Aorta (tissue), 4 donors: ENCODE data around the gene CHST14. TPM values are rescaled to one million over a fixed set of nuclear protein-coding genes. Genes with fewer than 3 reads are reported as not detected.

Source experiments
- polyA plus RNA-seq, 2 donors: library from polyadenylated mRNA; stranded (reverse); fragments of 200-250 nt; gene quantifications; one replicate each; pipeline ENCODE4 v1.2.3, GENCODE V29; 2013
- total RNA-seq, 2 donors: library from RNA; stranded (reverse); fragmentation: NEBNext Ultra II Directional; extraction: Animal tissue kit (Norgen Biotek cat#: 25700); gene quantifications; one replicate each; pipeline ENCODE4 v1.2.1, GENCODE V29; 2021
- donor health status: healthy with polysubstance abuse.
- donor health status: Bipolar disorder and iron deficiency.
- donor health status: DM: no; HTN: no; CAD: no.
- donor health status: DM: yes; HTN: yes; CAD: no.

The CHST14 gene
- total and polyA plus RNA-seq, 4 donors, result 2.8 to 21.4 (median 14.8) TPM

Other genes with a start within 250 kb of the CHST14 start
- gene PAK6, start 231.9 kb upstream of the CHST14 start, total RNA-seq, result under 1 TPM; 0.81 to 0.91 TPM
- not detected for gene PAK6, start 231.9 kb upstream of the CHST14 start, polyA plus RNA-seq
- not detected for gene ANKRD63, start 187.9 kb upstream of the CHST14 start, total RNA-seq
- not detected for gene ANKRD63, start 187.9 kb upstream of the CHST14 start, polyA plus RNA-seq
- gene PLCB2, start 163.0 kb upstream of the CHST14 start, total RNA-seq, result 10 to 100 TPM; 23.6 to 55.8 TPM
- 1 to 10 TPM; 5.8 to 7.2 TPM for gene PLCB2, start 163.0 kb upstream of the CHST14 start, polyA plus RNA-seq
- 10 to 100 TPM; 59.4 to 70.0 TPM for gene INAFM2, start 147.3 kb upstream of the CHST14 start, total RNA-seq
- 10 to 100 TPM; 26.0 to 53.6 TPM for gene INAFM2, start 147.3 kb upstream of the CHST14 start, polyA plus RNA-seq
- 10 to 100 TPM; 59.6 to 66.6 TPM for gene CCDC9B, start 130.0 kb upstream of the CHST14 start, total RNA-seq
- 10 to 100 TPM; 16.2 to 44.2 TPM for gene CCDC9B, start 130.0 kb upstream of the CHST14 start, polyA plus RNA-seq
- not detected for gene PHGR1, start 120.0 kb upstream of the CHST14 start, total RNA-seq
- gene PHGR1, start 120.0 kb upstream of the CHST14 start, polyA plus RNA-seq, result 1,000 to 10,000 TPM in 1 of 2 donors, 10 to 100 TPM in 1; 45.9 to 1,323 TPM
- under 1 TPM; 0.49 to 0.60 TPM for gene DISP2, start 112.8 kb upstream of the CHST14 start, total RNA-seq
- under 1 TPM; 0.08 to 0.13 TPM for gene DISP2, start 112.8 kb upstream of the CHST14 start, polyA plus RNA-seq
- gene KNSTRN, start 88.3 kb upstream of the CHST14 start, total RNA-seq, result 1 to 10 TPM; 3.1 to 6.6 TPM
- 1 to 10 TPM; 4.1 to 7.6 TPM for gene KNSTRN, start 88.3 kb upstream of the CHST14 start, polyA plus RNA-seq
- 10 to 100 TPM; 41.7 to 63.0 TPM for gene IVD, start 65.2 kb upstream of the CHST14 start, total RNA-seq
- gene IVD, start 65.2 kb upstream of the CHST14 start, polyA plus RNA-seq, result 10 to 100 TPM; 16.4 to 48.4 TPM
- gene BAHD1, start 30.0 kb upstream of the CHST14 start, total RNA-seq, result 10 to 100 TPM; 17.5 to 21.2 TPM
- gene BAHD1, start 30.0 kb upstream of the CHST14 start, polyA plus RNA-seq, result 1 to 10 TPM; 4.8 to 9.4 TPM
- 10 to 100 TPM; 32.0 to 34.0 TPM for gene CCDC32, start 94.1 kb downstream of the CHST14 start, total RNA-seq
- 10 to 100 TPM; 18.8 to 27.4 TPM for gene CCDC32, start 94.1 kb downstream of the CHST14 start, polyA plus RNA-seq
- gene RPUSD2, start 98.3 kb downstream of the CHST14 start, total RNA-seq, result 1 to 10 TPM; 4.8 to 6.1 TPM
- gene RPUSD2, start 98.3 kb downstream of the CHST14 start, polyA plus RNA-seq, result 1 to 10 TPM; 3.4 to 4.4 TPM
- gene KNL1, start 123.3 kb downstream of the CHST14 start, total RNA-seq, result 1 to 10 TPM in 1 of 2 donors, under 1 TPM in 1; 0.42 to 1.6 TPM
- under 1 TPM; 0.03 to 0.50 TPM for gene KNL1, start 123.3 kb downstream of the CHST14 start, polyA plus RNA-seq
- gene RAD51, start 224.2 kb downstream of the CHST14 start, total RNA-seq, result under 1 TPM; 0.42 to 0.87 TPM
- gene RAD51, start 224.2 kb downstream of the CHST14 start, polyA plus RNA-seq, result under 1 TPM; 0.33 to 0.50 TPM